HEK293 (cell line): ENCODE data around the gene TRPV2.

Source experiments
- GLI4 ChIP-seq: fragments of 450-650 bp; formaldehyde crosslinking; IDR thresholded peaks from 2 replicates; pipeline ENCODE4 v1.5.1; 2016; ENCODE audit warnings: missing biosample characterization, missing genetic modification characterization
- GLIS2 ChIP-seq: fragments of 450-650 bp; formaldehyde crosslinking; IDR thresholded peaks from 2 replicates; pipeline ENCODE4 v1.5.1; 2016; ENCODE audit warnings: missing biosample characterization, missing genetic modification characterization
- KLF17 ChIP-seq: fragments of 450-650 bp; formaldehyde crosslinking; IDR thresholded peaks from 2 replicates; pipeline ENCODE4 v1.5.1; 2016; ENCODE audit warnings: missing biosample characterization, missing genetic modification characterization
- OSR2 ChIP-seq: fragments of 450-650 bp; formaldehyde crosslinking; IDR thresholded peaks from 2 replicates; pipeline ENCODE4 v1.5.1; 2016; ENCODE audit warnings: missing biosample characterization, missing genetic modification characterization
- PRDM10 ChIP-seq: fragments of 450-650 bp; formaldehyde crosslinking; IDR thresholded peaks from 2 replicates; pipeline ENCODE4 v1.5.1; 2016; ENCODE audit warnings: missing biosample characterization, missing genetic modification characterization
- PRDM6 ChIP-seq: fragments of 450-650 bp; formaldehyde crosslinking; IDR thresholded peaks from 2 replicates; pipeline ENCODE4 v1.5.1; 2017; ENCODE audit warnings: missing biosample characterization, missing genetic modification characterization
- RBAK ChIP-seq: fragments of 450-650 bp; formaldehyde crosslinking; IDR thresholded peaks from 2 replicates; pipeline ENCODE4 v1.5.1; 2016; ENCODE audit warnings: missing biosample characterization, missing genetic modification characterization
- SETDB1 ChIP-seq: IDR thresholded peaks from one replicate; pipeline ENCODE4 v1.6.1; 2017; ENCODE audit warnings: mild to moderate bottlenecking, low read length, moderate library complexity, mixed read lengths; ENCODE audit not compliant: insufficient read length
- WT1 ChIP-seq: fragments of 450-650 bp; formaldehyde crosslinking; IDR thresholded peaks from 2 replicates; pipeline ENCODE4 v1.5.1; 2016; ENCODE audit warnings: missing biosample characterization, missing genetic modification characterization
- ZNF112 ChIP-seq: fragments of 450-650 bp; formaldehyde crosslinking; IDR thresholded peaks from 2 replicates; pipeline ENCODE4 v1.5.0; 2017; ENCODE audit warnings: missing biosample characterization, missing genetic modification characterization
- ZNF133 ChIP-seq: fragments of 450-650 bp; formaldehyde crosslinking; IDR thresholded peaks from 2 replicates; pipeline ENCODE4 v1.5.1; 2016; ENCODE audit warnings: missing biosample characterization, missing genetic modification characterization
- ZNF148 ChIP-seq: fragments of 450-650 bp; formaldehyde crosslinking; IDR thresholded peaks from 2 replicates; pipeline ENCODE4 v1.5.0; 2017; ENCODE audit warnings: missing biosample characterization, missing genetic modification characterization, borderline replicate concordance
- ZNF175 ChIP-seq: fragments of 450-650 bp; formaldehyde crosslinking; IDR thresholded peaks from 2 replicates; pipeline ENCODE4 v1.5.1; 2016; ENCODE audit warnings: missing biosample characterization, missing genetic modification characterization
- ZNF23 ChIP-seq: fragments of 450-650 bp; formaldehyde crosslinking; IDR thresholded peaks from 2 replicates; pipeline ENCODE4 v1.5.1; 2016; ENCODE audit warnings: missing biosample characterization, missing genetic modification characterization, borderline replicate concordance
- ZNF350 ChIP-seq: fragments of 450-650 bp; formaldehyde crosslinking; IDR thresholded peaks from 2 replicates; pipeline ENCODE4 v1.5.0; 2017; ENCODE audit warnings: missing biosample characterization, mild to moderate bottlenecking, missing genetic modification characterization
- ZNF398 ChIP-seq: fragments of 450-650 bp; formaldehyde crosslinking; IDR thresholded peaks from 2 replicates; pipeline ENCODE4 v1.5.1; 2017; ENCODE audit warnings: missing biosample characterization, missing genetic modification characterization
- ZNF423 ChIP-seq: fragments of 450-650 bp; formaldehyde crosslinking; IDR thresholded peaks from 2 replicates; pipeline ENCODE4 v1.5.1; 2016; ENCODE audit warnings: missing biosample characterization, missing genetic modification characterization
- ZNF48 ChIP-seq: fragments of 450-650 bp; formaldehyde crosslinking; IDR thresholded peaks from 2 replicates; pipeline ENCODE4 v1.5.1; 2016; ENCODE audit warnings: missing biosample characterization, missing genetic modification characterization
- ZNF501 ChIP-seq: fragments of 450-650 bp; formaldehyde crosslinking; IDR thresholded peaks from 2 replicates; pipeline ENCODE4 v1.5.1; 2016; ENCODE audit warnings: missing biosample characterization, missing genetic modification characterization
- ZNF514 ChIP-seq: fragments of 450-650 bp; formaldehyde crosslinking; IDR thresholded peaks from 2 replicates; pipeline ENCODE4 v1.5.1; 2016; ENCODE audit warnings: missing biosample characterization, missing genetic modification characterization
- ZNF639 ChIP-seq: fragments of 450-650 bp; formaldehyde crosslinking; IDR thresholded peaks from 2 replicates; pipeline ENCODE4 v1.5.1; 2016; ENCODE audit warnings: missing biosample characterization, missing genetic modification characterization
- ZNF837 ChIP-seq: fragments of 450-650 bp; formaldehyde crosslinking; IDR thresholded peaks from 2 replicates; pipeline ENCODE4 v1.5.1; 2016; ENCODE audit warnings: missing biosample characterization, missing genetic modification characterization
- ZSCAN18 ChIP-seq: fragments of 450-650 bp; formaldehyde crosslinking; IDR thresholded peaks from 2 replicates; pipeline ENCODE4 v1.5.1; 2016; ENCODE audit warnings: missing biosample characterization, missing genetic modification characterization
- ZSCAN5A ChIP-seq: fragments of 450-650 bp; formaldehyde crosslinking; IDR thresholded peaks from 2 replicates; pipeline ENCODE4 v1.5.1; 2016; ENCODE audit warnings: missing biosample characterization, missing genetic modification characterization

Gene TRPV2

GRCh38 chr17:16419074-16419928, 3.9 kb downstream of the TRPV2 start (continued):
- TF ChIP-seq ZNF148 (no peak), ZNF501 (no peak), ZNF350 (tag by site-specific recombination) (no peak), ZSCAN5A (tag by site-specific recombination) (no peak), ZNF398 (tag by site-specific recombination) (no peak), ZNF133 (tag by site-specific recombination) (no peak), ZSCAN18 (tag by site-specific recombination) (no peak), WT1 (tag by site-specific recombination) (no peak), ZNF423 (tag by site-specific recombination) (no peak), GLIS2 (tag by site-specific recombination) (peak; percentile 72), ZNF514 (tag by site-specific recombination) (no peak), PRDM10 (tag by site-specific recombination) (peak; percentile 75), ZNF175 (tag by site-specific recombination) (no peak), OSR2 (tag by site-specific recombination) (peak; percentile 79), ZNF112 (tag by site-specific recombination) (no peak), ZNF48 (tag by site-specific recombination) (no peak), ZNF837 (no peak), GLI4 (tag by site-specific recombination) (no peak), KLF17 (tag by site-specific recombination) (no peak), ZNF23 (no peak), RBAK (no peak), PRDM6 (tag by site-specific recombination) (peak; percentile 67; the same call in 1 of the 2 replicates), ZNF639 (tag by site-specific recombination) (no peak), SETDB1 (no peak)
